NCI-H2196 (cell line): ENCODE results near the gene TBCCD1.
"Not testable (repeated sequence)": the region's sequence is repeated elsewhere in the genome, so short reads cannot be mapped to it uniquely, and the experiment has no call there.

ENCODE experiments used
- DNase-seq: peaks from one replicate; lab custom pipeline; 2025; ENCODE audit not compliant: unreplicated experiment; lab: John Stamatoyannopoulos, UW

Gene TBCCD1

DNA sequence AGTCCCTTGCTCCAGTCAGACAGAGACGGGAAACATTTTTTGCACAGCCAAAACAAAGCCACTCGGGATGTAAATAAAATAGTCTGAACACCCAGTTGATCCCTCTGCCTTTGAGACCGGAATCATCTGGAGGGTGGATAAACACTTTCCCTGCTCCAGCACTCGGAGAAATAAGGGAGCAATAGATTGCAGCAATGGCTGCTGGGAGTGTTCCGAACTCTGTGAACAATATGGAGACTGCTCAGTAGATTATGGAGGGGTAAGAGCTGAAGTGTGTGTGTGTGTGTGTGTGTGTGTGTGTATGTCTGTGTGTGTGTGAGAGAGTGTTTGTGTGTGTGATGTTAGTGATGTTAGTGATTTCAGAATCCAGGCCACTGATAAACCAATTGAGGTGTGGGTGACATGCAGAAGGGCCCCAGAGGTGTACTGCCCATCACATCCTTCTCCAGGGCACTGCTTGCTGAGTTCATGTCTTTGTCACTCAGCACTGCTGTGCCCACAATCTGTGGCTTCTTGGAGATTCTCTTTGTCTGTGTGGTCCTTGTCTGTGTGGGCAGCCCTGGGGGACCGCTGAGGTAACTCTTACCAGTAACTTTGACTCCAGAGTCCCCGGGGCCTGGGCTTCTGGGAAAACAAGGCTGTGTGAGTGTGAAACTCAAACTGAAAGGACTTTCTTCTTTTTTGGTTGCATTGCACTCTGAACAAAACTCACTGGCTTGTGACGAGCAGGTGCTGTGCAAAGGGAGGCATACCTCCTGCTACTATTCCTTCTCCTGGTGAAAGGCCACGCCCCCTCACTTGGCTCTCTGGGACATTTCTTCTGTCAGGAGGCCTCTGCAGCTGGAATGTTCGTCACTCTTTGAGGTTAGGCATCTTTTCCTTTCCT lies 45.9 kb downstream of the TBCCD1 start:
- DNase-seq: no peak

DNA sequence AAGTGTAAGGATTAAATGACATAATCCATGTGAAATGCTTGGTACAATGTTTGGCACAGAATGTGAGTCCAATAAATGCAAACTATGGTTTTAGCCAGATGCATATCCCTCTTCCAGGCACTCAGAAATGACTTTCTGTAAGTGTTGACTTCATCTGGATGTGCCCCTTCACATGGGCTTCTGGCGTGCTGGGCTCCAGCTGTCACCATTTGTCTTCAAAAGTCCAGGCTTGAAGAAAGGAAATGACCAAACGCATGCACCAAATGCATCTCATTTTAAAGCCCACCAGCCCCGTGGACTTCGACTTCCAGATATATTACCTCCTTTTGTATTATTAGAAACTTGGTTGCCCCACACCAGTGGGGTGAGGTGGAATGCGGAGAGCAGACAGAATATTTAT lies 46.7 kb downstream of the TBCCD1 start:
- DNase-seq: no peak

DNA sequence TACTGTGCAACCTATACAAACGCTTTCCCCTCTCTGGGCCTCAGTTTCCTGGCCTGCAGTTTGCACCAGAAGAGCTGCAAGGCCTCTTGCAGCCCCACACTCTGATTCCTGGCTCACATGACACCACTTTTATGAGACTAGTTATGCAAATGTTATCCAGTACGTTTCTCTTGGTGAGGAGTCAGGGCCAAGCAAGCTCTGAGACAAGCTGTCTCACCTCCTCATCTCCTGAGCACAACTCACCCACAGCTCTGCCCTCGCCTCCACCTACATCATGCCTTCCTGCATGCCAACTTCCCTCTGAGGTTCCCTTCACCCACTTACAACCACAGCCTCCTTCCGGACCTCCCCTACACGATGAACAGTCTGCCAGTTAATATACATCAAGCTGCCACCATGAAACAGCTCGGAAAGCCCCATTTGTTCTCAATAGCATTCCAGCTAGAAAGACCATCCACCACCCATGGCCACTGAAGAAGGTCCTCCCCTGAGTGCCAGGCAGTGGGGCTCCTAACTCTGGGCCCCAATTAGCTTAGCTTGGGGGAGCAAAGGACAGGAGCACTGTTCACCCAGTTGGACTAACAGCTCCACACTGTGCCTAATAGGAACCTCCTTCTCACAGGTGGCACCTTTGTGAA lies 48.0 kb downstream of the TBCCD1 start:
- DNase-seq: no peak

DNA sequence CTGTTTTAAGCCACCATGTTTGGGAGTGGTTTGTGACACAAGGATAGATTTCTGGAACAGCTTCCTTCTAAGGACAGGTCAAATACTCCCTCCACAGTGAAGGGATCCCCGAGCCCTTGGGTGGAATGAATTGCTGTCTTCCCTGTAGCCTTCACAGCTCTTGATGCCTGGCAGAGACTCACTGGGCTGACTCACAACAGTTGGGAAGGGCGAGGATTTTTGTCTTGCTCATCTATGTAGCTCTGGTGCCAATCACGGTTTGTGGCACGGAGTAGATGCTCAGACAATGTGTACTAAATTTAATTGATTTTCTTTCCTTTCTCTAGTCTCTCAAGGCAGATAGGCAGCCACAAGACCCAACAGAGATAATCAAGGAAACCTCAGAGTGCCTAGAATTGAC lies 49.9 kb downstream of the TBCCD1 start:
- no peak for DNase-seq

DNA sequence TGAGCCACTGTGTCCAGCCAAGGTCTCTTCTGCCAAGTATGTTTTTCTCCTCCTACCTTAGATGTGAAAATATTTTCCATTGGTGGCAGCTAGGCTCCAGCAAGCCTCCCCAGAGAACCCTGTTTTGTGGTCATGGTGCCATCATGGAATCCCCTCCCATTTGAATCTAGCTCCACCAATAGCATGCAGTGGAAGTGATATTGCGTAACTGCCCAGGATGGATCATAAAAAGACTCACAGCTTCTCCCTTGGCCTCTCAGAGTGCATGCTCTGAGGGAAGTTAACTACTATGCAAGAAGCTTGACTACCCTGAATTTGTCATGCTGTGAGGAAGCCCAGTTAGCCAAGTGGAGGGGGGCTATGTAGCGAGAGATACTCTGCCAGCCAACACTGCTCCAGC lies 50.5 kb downstream of the TBCCD1 start:
- DNase-seq: no peak

DNA sequence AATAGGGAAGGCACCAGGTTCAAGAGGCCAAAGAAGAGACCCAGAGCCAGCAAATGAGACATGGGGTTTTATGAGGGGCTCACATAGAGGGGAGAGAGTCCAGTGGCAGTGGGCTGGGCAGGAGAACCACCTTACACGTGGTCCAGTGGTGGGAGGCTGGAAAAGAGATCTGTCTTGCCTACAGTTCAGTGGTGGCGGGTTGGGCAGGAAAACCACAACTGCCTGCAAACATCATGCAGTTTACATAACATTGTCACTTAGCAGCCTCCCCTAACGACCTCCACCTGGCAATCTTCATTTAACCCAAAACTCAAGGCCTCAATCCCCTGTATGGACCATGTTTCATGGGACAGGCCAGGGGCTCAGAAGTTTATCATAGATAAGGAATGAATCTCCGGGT lies 52.0 kb downstream of the TBCCD1 start:
- DNase-seq: no peak

DNA sequence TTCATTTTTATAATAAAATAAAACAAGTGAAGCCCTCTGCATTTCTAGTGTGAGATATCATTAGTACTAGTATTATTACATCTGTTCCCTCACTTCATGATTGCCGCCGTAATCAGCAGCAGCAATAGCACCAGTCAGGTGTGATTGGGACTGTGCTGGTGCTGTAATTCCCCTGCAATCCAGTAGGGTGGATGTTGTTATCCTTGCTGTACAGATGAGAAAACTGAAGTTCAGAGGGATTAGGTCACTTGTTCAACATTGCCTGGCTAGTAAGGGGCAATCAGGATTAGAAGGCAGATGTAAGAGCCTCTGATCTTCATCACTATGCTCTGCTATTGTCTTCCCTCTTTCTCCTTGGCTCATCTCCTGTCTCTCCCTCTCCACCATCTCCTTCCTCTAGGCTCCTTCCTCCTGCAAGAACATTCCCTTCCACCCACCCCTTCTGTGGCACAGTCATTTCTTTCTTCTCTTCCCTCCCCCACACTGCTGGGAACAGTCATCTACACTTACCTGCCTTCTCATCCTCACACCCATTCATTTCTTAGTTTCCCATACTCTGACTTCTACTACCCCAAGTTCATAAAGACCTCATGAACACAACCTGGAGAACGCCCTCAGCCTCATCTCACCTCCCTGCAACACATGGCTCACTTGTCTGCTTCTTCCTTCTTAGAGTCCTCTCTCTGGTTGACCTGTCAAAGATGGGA lies 52.7 kb downstream of the TBCCD1 start:
- DNase-seq: no peak

DNA sequence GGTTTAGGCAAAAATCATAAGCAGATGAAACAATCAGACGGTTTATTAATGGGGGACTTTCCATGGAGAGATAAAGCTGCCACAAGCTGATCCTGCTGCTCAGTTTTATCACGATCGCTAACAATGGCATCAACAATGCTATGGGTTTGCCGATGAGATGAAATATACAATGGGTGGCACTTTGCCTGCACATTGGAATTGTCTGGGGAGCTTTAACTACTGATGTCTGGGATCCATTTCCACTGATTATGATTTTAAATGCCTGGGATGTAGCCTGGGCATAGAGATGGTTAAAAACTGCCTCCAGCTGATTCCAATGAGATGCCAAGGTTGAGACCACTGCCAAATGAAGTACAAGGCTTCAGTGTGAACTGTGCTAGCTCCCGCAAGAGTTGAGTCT lies 53.8 kb downstream of the TBCCD1 start:
- DNase-seq: no peak

DNA sequence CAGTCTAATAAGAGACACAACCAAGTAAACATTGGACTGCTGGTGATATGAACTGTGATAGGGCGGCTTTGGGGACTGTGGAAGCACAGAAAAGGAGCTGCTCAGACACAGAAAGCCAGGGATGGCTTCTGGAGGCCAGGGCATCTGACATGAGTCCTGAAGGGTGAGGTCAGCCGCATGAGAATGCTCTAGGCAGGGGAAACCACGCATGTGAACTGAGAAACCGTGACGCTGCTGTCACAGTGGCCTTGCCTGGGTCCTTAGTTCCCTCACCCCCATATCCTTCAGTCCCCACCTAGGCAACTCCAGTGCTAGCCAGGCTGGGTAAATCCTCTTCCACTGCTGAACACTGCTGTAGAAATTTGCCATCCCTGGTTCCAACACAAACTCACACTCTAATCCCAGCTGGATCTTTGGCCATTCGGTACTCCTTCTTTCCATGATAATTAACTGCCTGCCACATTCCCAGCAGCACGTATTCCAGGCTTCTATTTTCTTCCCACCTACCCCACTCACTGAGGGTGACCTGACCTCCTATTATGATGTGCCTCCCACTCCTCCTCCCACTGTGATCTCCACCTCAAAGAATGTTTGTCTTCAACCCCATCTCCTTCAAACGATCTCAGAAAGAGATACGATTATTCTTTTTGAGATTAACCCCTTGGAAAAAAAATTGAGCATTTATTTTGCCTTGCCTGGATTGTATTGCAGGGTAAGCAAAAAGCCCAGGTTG lies 54.4 kb downstream of the TBCCD1 start:
- no peak for DNase-seq

DNA sequence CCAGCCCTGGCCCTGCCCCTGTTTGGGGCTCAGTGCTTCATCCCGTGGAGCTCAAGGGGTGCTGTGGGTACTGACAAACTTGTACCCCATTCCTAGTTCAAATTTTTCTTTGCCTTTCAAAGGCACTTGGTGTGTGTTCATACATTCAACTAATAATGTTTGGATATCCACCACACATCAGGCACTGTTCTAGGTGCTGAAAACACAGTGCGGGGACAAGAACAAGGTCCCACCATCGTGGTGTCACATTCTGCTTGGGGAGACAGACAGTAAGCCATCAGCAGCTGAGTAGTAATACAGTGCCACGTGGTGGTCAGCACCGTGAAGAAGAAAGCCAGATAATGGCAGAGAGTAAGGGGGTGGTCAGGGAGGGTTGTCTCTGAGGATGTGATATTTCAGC lies 55.4 kb downstream of the TBCCD1 start:
- DNase-seq: no peak

DNA sequence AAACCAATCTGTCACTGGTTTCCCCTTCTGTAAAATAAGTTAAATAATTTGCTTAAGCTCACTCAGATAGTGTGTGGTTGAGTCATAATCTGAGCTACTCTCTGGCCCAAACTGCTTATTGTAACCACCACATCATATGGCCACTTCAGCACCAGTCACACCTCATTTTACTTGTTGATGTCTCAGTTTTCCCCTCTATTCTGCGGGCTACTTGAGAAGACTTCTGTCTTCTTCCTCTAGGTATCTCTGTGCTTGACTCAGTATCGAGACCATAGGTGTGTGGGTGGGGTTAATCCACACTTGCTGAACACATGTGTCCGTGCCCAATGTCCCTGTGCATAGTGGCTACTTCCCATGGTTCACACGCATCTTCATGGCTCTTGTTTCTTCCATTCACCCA lies 55.9 kb downstream of the TBCCD1 start:
- DNase-seq: no peak

DNA sequence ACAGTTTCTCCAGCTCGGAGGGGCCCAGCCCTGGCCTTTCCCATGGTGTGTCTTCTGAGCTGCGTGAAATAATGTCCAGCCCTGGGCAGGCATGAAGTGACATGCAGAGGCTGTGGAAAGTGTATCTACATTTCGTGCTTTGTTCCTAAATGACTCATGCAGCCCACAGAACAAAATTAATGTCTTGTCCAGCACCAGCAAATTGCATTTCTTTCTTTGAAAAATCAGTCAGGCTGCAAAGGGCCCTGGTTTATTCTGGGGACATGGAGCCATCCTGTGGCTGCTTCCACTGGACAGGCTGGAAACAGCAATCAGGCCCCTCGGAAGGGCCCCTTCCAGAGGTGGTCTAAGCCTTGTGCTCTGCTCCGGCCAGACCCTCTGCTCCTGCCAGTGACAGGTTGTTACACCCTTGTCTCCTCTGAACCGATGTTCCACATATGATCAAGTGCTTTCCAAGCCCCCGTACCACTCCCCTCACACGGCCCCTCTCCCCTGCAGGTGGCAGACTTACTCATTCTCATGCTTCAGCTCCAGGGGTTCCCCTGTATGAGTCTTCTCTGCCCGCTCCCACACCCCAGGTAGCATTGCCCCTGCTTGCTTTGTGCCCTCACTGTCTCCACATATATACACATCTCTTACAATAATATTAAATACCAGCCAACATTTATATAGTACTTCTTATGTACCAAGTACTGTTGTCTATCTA lies 56.6 kb downstream of the TBCCD1 start:
- no peak for DNase-seq

DNA sequence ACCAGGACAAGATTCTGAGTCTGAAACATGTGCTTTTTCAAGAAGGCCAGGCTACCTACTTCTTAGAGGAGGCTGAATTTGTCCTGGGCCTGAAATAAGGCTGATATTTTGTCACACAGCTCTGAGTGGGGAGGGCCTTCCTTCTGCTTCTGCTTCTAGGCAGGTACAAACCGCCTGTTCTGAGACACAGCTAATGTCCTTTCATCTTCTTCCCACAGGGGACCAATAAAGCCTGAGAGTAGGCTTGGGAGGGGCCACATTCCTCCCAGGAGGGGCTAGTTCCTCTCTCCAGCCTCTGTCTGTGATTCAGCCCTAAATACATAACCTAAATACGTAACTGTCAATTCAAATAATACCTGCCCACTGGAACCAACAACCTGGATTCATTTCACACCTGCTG lies 57.7 kb downstream of the TBCCD1 start:
- DNase-seq: no peak

DNA sequence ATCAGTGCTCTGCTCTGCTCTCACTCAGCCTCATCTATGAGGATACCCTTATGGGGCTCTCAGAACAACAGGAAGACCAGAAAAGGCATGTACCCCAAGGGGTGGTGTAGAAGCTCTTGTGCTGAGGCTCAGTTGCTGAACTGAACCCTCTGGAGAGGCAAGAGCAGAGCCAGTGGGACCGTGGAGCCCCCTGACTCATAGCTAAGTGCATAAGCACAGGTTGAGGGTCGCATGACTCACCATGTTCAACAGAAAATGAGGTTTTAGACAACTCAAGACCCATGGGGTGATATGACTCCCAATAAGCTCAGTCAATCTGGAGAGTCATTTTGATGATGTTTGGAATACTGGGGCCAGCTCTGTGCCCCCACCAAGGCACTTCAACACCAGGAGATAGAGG lies 60.3 kb downstream of the TBCCD1 start:
- DNase-seq: no peak

DNA sequence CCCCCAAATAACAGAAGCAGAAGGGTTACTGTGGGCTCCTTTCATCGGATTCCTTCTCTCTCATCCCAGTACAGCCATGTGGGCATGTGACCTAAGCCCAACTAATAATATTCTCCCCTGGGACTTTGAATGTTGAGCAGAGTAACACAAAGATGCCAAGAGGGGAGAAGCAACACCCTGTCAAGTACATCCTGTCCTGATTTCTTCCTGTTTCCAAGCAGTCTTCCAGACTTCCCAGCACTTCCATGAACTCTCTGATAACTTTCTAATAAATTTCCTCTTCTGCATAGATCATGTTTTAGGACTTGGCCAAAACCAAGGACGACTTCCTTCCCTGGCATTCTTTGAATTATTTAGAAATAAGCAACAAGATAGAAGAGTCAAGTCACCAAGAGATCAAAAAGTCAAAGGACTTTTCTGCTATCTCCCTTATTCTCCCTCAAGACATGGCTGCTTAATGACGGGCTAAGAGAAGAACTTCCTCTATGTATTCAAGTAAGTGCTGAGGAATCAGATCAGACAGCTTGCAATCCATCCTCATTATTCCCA lies 60.9 kb downstream of the TBCCD1 start:
- no peak for DNase-seq

DNA sequence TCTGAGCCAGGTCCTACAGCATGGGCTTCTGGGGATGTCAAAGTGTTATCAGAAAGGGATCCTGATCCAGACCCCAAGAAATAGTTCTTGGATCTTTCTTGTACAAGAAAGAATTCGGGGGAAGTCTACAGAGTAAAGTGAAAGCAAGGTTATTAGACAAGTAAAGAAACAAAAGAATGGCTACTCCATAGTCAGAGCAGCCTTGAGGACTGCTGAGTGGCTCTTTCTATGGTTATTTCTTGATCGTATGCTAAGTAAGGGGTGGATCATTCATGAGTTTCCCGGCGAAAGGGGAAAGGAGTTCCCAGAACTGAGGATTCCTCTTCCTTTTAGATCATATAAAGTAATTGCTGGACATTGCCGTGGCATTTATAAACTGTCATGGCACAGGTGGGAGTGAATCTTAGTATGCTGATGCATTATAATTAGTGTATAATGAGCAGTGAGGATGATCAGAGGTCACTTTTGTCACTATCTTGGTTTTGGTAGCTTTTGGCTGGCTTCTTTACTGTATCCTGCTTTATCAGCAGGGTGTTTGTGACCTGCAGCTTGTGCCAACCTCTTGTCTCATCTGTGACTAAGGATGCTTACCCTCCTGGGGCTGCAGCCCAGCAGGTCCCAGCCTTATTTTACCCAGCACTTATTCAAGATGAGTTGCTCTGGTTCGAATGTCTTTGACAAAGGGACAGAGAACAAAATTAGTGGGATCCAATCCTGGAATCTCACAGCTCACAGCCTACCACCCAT lies 64.0 kb downstream of the TBCCD1 start:
- DNase-seq: no peak

DNA sequence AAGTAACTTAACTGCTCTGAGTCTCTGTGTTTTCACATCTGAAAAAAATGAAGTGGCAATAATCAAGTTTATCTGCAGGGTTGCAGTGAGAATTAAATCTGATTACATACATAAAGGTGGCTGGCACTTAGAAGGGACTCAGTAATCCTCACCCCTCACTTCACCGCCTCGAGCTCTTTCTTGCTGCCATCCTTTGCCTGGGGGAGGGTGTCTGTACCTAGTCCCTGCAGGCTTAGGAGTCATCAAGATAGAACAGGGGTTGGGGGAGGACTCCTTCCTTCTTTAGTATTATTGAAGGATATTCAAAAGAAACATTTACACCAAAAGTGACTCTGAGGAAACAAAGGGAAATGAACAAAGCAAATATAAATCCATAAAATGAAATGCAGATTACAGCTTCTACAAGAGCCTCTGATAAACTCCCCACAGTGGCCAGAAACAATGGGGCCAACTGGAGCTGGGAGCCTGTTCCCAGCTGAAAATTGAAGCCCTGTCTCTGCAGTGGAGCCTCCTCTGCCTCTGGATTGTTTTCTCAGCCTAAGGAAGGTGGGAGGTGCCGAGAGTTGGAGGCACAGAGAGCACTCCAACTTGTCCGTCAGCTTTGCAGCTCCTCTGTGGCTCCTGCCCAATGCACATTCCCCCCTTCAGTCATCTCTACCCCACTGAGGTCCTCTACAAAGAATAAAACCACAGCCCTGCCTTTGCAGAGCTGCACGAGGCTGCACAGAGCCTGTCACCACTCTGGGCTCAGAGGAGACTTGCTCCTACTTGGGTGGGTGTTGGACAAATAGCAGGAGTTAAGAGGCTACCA lies 64.8 kb downstream of the TBCCD1 start:
- no peak for DNase-seq

DNA sequence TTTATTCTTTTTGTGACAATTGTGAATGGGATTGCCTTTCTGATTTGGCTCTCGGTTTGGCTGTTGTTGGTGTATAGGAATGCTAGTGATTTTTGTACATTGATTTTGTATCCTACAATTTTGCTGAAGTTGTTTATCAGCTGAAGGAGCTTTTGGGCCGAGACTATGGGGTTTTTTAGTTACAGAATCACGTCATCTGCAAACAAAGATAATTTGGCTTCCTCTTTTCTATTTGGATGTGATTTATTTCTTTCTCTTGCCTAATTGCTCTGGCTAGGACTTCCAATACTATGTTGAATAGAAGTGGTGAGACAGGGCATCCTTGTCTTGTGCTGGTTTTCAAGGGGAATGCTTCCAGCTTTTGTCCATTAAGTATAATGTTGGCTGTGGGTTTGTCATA lies 67.2 kb downstream of the TBCCD1 start:
- DNase-seq: not testable (repeated sequence)

DNA sequence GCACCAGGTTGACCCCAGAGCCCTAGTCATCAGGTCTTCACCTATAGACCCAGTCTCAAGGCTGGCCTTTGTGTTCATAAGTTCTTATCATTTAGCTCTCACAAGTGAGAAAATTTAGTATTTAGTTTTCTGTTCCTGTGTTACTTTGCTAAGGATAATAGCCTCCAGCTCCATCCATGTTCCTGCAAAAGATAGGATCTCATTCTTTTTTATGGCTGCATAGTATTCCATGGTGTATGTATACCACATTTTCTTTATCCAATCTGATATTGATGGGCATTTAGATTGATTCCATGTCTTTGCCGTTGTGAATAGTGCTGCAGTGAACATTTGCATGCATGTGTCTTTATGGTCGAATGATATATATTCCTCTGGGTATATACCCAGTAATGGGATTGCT lies 69.1 kb downstream of the TBCCD1 start:
- DNase-seq: not testable (repeated sequence)
